GM23338 (cell line): Measurements from ENCODE around the gene EBNA1BP2.

Experiments used
- CREB1 ChIP-seq: fragments of 250-450 bp; sonication (Bioruptor Pico); IDR thresholded peaks from 2 replicates; pipeline ENCODE4 v1.5.0; 2020; ENCODE audit warnings: low read depth, mild to moderate bottlenecking, moderate library complexity
- CTCF ChIP-seq, 2 experiments: fragments of 200-600 bp in 1 of 2; sonication (generic) in 1 of 2; conservative IDR thresholded peaks; 2 replicates each; pipeline versions ENCODE4 v1.5.1 to v1.6.1; 2016 to 2017; ENCODE audit warnings: antibody characterized with exemption in 2 of 2, low read depth in 2 of 2, mild to moderate bottlenecking in 2 of 2, moderate library complexity in 1 of 2
- ETS1 ChIP-seq: IDR thresholded peaks from 2 replicates; pipeline ENCODE4 v1.6.1; 2016; ENCODE audit warnings: antibody characterized with exemption
- EZH2 ChIP-seq: fragments of 200-600 bp; sonication (generic); IDR thresholded peaks from one replicate; pipeline ENCODE4 v1.8.0; 2017; ENCODE audit warnings: antibody characterized with exemption, mild to moderate bottlenecking, low read depth; ENCODE audit not compliant: unreplicated experiment
- EZH2phosphoT487 ChIP-seq: fragments of 200-600 bp; sonication (generic); IDR thresholded peaks from one replicate; pipeline ENCODE4 v1.8.1; 2018; ENCODE audit warnings: antibody characterized with exemption; ENCODE audit not compliant: unreplicated experiment
- JUNB ChIP-seq: IDR thresholded peaks from one replicate; pipeline ENCODE4 v1.6.1; 2016; ENCODE audit warnings: antibody characterized with exemption; ENCODE audit not compliant: unreplicated experiment
- NANOG ChIP-seq: IDR thresholded peaks from 2 replicates; pipeline ENCODE4 v1.6.1; 2016; ENCODE audit warnings: antibody characterized with exemption, borderline replicate concordance
- POLR2AphosphoS5 ChIP-seq: IDR thresholded peaks from 2 replicates; pipeline ENCODE4 v1.6.1; 2016; ENCODE audit warnings: antibody characterized with exemption, low read depth
- REST ChIP-seq: IDR thresholded peaks from one replicate; pipeline ENCODE4 v1.6.1; 2018; ENCODE audit warnings: antibody characterized with exemption; ENCODE audit not compliant: unreplicated experiment
- STAT1 ChIP-seq: IDR thresholded peaks from one replicate; pipeline ENCODE4 v1.6.1; 2016; ENCODE audit warnings: antibody characterized with exemption; ENCODE audit not compliant: unreplicated experiment
- ZNF114 ChIP-seq: fragments of 250-450 bp; sonication (Bioruptor Pico); IDR thresholded peaks from 2 replicates; pipeline ENCODE4 v1.5.0; 2020; ENCODE audit warnings: mild to moderate bottlenecking, moderate library complexity
- ZNF331 ChIP-seq: fragments of 250-450 bp; sonication (Bioruptor Pico); IDR thresholded peaks from 2 replicates; pipeline ENCODE4 v1.5.0; 2020; ENCODE audit warnings: low read depth, mild to moderate bottlenecking, moderate library complexity
- ZNF462 ChIP-seq: fragments of 250-450 bp; sonication (Bioruptor Pico); IDR thresholded peaks from 2 replicates; pipeline ENCODE4 v1.5.0; 2020; ENCODE audit warnings: mild to moderate bottlenecking, moderate library complexity

- TF ChIP-seq EZH2 (no peak), EZH2phosphoT487 (no peak), CTCF (conservative IDR thresholded peaks at IDR 0.05; ENCODE audit: low read depth in 2 of 2) (no peak), REST (no peak), POLR2AphosphoS5 (no peak), ETS1 (no peak), NANOG (no peak), JUNB (no peak), CREB1 (CRISPR knock-in tag) (no peak), ZNF114 (CRISPR knock-in tag) (no peak), ZNF462 (CRISPR knock-in tag) (no peak), ZNF331 (no peak), STAT1 (no peak)
These were observed 12.3 kb upstream of the EBNA1BP2 start for GRCh38 chr1:43184388-43184787.
